Thyroid gland (tissue), 4 donors: Measurements from ENCODE around the gene GALNT2.

Experiments used
- CTCF ChIP-seq, 6 experiments: fragments of 200-600 bp in 3 of 6; fragments of 450-650 bp in 3 of 6; sonication (generic) in 3 of 6; IDR thresholded peaks; one replicate each; pipeline ENCODE4 v1.5.1; 2016 to 2019; ENCODE audit warnings: antibody characterized with exemption in 6 of 6, mild to moderate bottlenecking in 2 of 6, inconsistent platforms in 1 of 6, moderate library complexity in 1 of 6
- POLR2A ChIP-seq, 2 donors: fragments of 450-650 bp; IDR thresholded peaks; one replicate each; pipeline ENCODE4 v1.6.1; 2017; ENCODE audit warnings: antibody characterized with exemption in 2 of 2, mild to moderate bottlenecking in 2 of 2, moderate library complexity in 1 of 2

GRCh38 chr1:230040440-230040839, 26.6 kb upstream of the GALNT2 start:
- TF ChIP-seq CTCF (IDR thresholded peaks at IDR 0.05) (no peak), POLR2A (IDR thresholded peaks at IDR 0.05) (no peak)
